Endothelial cell (in vitro differentiated cells): ENCODE data around the gene MBD4. TPM values are rescaled to one million over a fixed set of nuclear protein-coding genes. Genes with fewer than 3 reads are reported as not detected.
"Not testable (repeated sequence)": the region's sequence is repeated elsewhere in the genome, so short reads cannot be mapped to it uniquely, and the experiment has no call there.

Experiments used
- DNase-seq: peaks from one replicate; pipeline ENCODE4 v3.0.0; 2021; ENCODE audit warnings: low spot score
- H3K27ac Mint-ChIP-seq: one replicate; pipeline ENCODE4 v1.8.0; 2021; ENCODE audit warnings: mixed read lengths, inconsistent platforms; ENCODE audit not compliant: unreplicated experiment
- H3K27me3 Mint-ChIP-seq: one replicate; pipeline ENCODE4 v1.8.0; 2021; ENCODE audit warnings: mild to moderate bottlenecking, moderate library complexity, mixed read lengths, inconsistent platforms; ENCODE audit not compliant: unreplicated experiment
- H3K36me3 Mint-ChIP-seq: one replicate; pipeline ENCODE4 v1.8.0; 2021; ENCODE audit warnings: mild to moderate bottlenecking, low read depth, mixed read lengths, inconsistent platforms; ENCODE audit not compliant: unreplicated experiment
- H3K4me1 Mint-ChIP-seq: one replicate; pipeline ENCODE4 v1.8.0; 2021; ENCODE audit warnings: mild to moderate bottlenecking, mixed read lengths, inconsistent platforms; ENCODE audit not compliant: unreplicated experiment
- H3K4me3 Mint-ChIP-seq: one replicate; pipeline ENCODE4 v1.8.0; 2021; ENCODE audit warnings: mild to moderate bottlenecking, mixed read lengths, inconsistent platforms; ENCODE audit not compliant: unreplicated experiment
- H3K9me3 Mint-ChIP-seq: one replicate; pipeline ENCODE4 v1.8.0; 2021; ENCODE audit warnings: mixed read lengths, inconsistent platforms; ENCODE audit not compliant: unreplicated experiment
- CTCF ChIP-seq: fragments of 200-600 bp; sonication (generic); IDR thresholded peaks from one replicate; pipeline ENCODE4 v1.5.0; 2021; ENCODE audit warnings: antibody characterized with exemption; ENCODE audit not compliant: unreplicated experiment
- total RNA-seq: library from RNA; stranded (reverse); fragmentation: NEBNext Ultra II Directional; extraction: Animal tissue kit (Norgen Biotek cat#: 25700); gene quantifications from one replicate; pipeline ENCODE4 v1.2.1, GENCODE V29; 2021; ENCODE audit not compliant: unreplicated experiment

MBD4 gene
- total RNA-seq, 1 donor from 2014 or later, result 30.6 TPM

GRCh38 chr3:129417326-129417725 lies 22.4 kb downstream of the MBD4 start:
- H3K27ac Mint-ChIP-seq, result no peak overlapping the region
- peaks cover 10% of the 10 kb centered on the region for H3K4me1 Mint-ChIP-seq
- H3K9me3 Mint-ChIP-seq, result no peaks in the 10 kb centered on the region
- DNase-seq, result no peak
- no peak for TF ChIP-seq CTCF
- peaks cover 5% of the 10 kb centered on the region for H3K27me3 Mint-ChIP-seq
- no peak overlapping the region for H3K4me3 Mint-ChIP-seq
- no peaks in the 10 kb centered on the region for H3K36me3 Mint-ChIP-seq

- no peaks in the 10 kb centered on the region for H3K9me3 Mint-ChIP-seq
- H3K4me3 Mint-ChIP-seq, result no peak overlapping the region
- H3K36me3 Mint-ChIP-seq, result no peaks in the 10 kb centered on the region
- H3K27ac Mint-ChIP-seq, result no peak overlapping the region
- peaks cover 10% of the 10 kb centered on the region for H3K4me1 Mint-ChIP-seq
- DNase-seq, result no peak
- TF ChIP-seq CTCF, result no peak
- H3K27me3 Mint-ChIP-seq, result peaks cover 7% of the 10 kb centered on the region
Observed at GRCh38 chr3:129416415-129416814, 23.3 kb downstream of the MBD4 start.

DNA sequence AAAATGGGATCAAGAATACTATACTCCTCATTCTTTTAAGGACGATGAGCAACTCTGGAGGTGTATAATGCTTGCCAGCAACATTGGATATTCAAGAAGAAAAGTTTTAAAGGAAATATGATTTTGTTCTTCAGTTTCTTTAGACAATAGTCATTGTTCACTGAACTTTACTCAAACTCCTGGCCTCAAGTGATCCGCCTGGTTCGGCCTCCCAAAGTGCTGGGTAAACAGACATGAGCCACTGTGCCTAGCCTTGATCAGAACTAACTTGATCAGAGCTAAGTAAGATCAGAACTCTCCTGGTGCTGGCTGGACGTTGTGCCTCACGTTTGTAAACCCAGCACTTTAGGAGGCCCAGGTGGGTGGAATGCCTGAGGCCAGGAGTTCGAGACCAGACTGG lies 23.9 kb downstream of the MBD4 start:
- no peaks in the 10 kb centered on the region for H3K9me3 Mint-ChIP-seq
- no peak overlapping the region for H3K4me3 Mint-ChIP-seq
- H3K27ac Mint-ChIP-seq, result no peak overlapping the region
- H3K36me3 Mint-ChIP-seq, result no peaks in the 10 kb centered on the region
- TF ChIP-seq CTCF, result no peak
- peaks cover 10% of the 10 kb centered on the region for H3K4me1 Mint-ChIP-seq
- H3K27me3 Mint-ChIP-seq, result peaks cover 7% of the 10 kb centered on the region
- no peak for DNase-seq

DNA sequence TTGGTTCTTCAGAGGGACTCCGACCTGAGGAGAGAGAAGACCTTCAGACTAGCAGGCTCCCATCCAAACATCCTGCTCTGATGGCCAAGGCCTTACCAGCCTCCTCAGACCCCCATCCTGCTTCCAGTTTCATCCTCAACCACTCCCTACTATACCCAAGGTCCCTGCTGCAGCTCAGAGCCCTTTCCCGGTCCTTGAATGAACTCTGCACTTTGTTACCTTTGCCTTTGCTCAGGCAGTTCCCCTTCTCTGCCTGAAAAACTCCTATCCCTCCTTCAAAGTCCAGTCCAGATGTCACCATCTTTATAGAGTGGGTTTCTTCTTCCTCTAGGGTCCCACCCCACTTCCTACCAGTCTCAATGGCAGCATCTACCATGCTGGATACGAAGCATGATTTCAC lies 24.4 kb downstream of the MBD4 start:
- DNase-seq, result no peak
- H3K4me3 Mint-ChIP-seq, result no peak overlapping the region
- no peaks in the 10 kb centered on the region for H3K9me3 Mint-ChIP-seq
- TF ChIP-seq CTCF, result no peak
- H3K4me1 Mint-ChIP-seq, result peaks cover 10% of the 10 kb centered on the region
- H3K36me3 Mint-ChIP-seq, result no peaks in the 10 kb centered on the region
- peaks cover 7% of the 10 kb centered on the region for H3K27me3 Mint-ChIP-seq
- no peak overlapping the region for H3K27ac Mint-ChIP-seq

GRCh38 chr3:129413687-129414506 lies 25.9 kb downstream of the MBD4 start:
- Mint-ChIP-seq H3K27me3 (peaks cover 7% of the 10 kb centered on the region), H3K27ac (no peak overlapping the region), H3K4me3 (no peak overlapping the region), H3K9me3 (no peaks in the 10 kb centered on the region), H3K36me3 (no peaks in the 10 kb centered on the region), H3K4me1 (peaks cover 10% of the 10 kb centered on the region)
- no peak for DNase-seq
- no peak for TF ChIP-seq CTCF

GRCh38 chr3:129413238-129413637 lies 26.5 kb downstream of the MBD4 start:
- not testable (repeated sequence) for H3K27me3 Mint-ChIP-seq, DNase-seq, H3K36me3 Mint-ChIP-seq, H3K4me3 Mint-ChIP-seq, H3K9me3 Mint-ChIP-seq, H3K27ac Mint-ChIP-seq
- H3K4me1 Mint-ChIP-seq, result peaks cover 10% of the 10 kb centered on the region
